Vagina (tissue), 2 donors: Measurements from ENCODE around the gene TLE5.

Experiments
- POLR2AphosphoS5 ChIP-seq, 2 donors: sonication (generic); formaldehyde crosslinking; IDR thresholded peaks; one replicate each; pipeline ENCODE4 v1.9.0; 2017; ENCODE audit warnings: antibody characterized with exemption in 2 of 2, mild to moderate bottlenecking in 2 of 2, low read depth in 1 of 2; ENCODE audit not compliant: insufficient read depth in 1 of 2
- TF ChIP-seq, protein P1 (sequence below), 3 experiments: fragments of 450-650 bp in 2 of 3; fragments of 200-600 bp in 1 of 3; sonication (generic) in 1 of 3; IDR thresholded peaks; one replicate each; pipeline ENCODE4 v1.5.1; 2017 to 2019; ENCODE audit warnings: antibody characterized with exemption in 3 of 3, mild to moderate bottlenecking in 2 of 3, moderate library complexity in 2 of 3

- TF ChIP-seq, protein P1, sequence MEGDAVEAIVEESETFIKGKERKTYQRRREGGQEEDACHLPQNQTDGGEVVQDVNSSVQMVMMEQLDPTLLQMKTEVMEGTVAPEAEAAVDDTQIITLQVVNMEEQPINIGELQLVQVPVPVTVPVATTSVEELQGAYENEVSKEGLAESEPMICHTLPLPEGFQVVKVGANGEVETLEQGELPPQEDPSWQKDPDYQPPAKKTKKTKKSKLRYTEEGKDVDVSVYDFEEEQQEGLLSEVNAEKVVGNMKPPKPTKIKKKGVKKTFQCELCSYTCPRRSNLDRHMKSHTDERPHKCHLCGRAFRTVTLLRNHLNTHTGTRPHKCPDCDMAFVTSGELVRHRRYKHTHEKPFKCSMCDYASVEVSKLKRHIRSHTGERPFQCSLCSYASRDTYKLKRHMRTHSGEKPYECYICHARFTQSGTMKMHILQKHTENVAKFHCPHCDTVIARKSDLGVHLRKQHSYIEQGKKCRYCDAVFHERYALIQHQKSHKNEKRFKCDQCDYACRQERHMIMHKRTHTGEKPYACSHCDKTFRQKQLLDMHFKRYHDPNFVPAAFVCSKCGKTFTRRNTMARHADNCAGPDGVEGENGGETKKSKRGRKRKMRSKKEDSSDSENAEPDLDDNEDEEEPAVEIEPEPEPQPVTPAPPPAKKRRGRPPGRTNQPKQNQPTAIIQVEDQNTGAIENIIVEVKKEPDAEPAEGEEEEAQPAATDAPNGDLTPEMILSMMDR (IDR thresholded peaks at IDR 0.05): no peak
- no peak for TF ChIP-seq POLR2AphosphoS5 (IDR thresholded peaks at IDR 0.05; ENCODE audit: insufficient read depth in 1 of 2, low read depth in 1 of 2)
These were observed 35.0 kb downstream of the TLE5 start for GRCh38 chr19:3027292-3027691.
